ENCODE measurements around the gene ELAPOR2.
"Not testable (repeated sequence)": the region's sequence is repeated elsewhere in the genome, so short reads cannot be mapped to it uniquely, and the experiment has no call there.

The ELAPOR2 gene

DNA sequence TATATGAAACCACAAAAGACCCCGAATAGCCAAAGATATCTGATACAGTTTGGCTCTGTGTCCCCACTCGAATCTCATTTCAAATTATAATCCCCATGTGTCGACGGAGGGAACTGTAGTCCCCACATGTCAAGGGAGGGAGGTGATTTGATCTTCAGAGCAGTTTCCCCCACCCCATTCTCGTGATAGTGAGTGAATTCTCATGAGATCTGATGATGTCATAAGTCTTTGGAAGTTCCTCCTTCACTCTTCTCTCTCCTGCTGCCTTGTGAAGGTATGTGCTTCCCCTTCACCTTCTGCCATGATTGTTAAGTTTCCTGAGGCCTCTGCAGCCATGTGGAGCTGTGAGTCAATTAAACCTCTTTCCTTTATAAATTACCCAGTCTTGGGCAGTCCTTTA lies 13.0 kb downstream of the ELAPOR2 start:
- no peak for DNase-seq (ENCODE audit: low read depth in 2 of 2, low spot score in 1 of 2)

GRCh38 chr7:87044713-87045112 lies 14.7 kb downstream of the ELAPOR2 start:
- DNase-seq (ENCODE audit: low read depth in 2 of 2, low spot score in 1 of 2), result not testable (repeated sequence)

DNA sequence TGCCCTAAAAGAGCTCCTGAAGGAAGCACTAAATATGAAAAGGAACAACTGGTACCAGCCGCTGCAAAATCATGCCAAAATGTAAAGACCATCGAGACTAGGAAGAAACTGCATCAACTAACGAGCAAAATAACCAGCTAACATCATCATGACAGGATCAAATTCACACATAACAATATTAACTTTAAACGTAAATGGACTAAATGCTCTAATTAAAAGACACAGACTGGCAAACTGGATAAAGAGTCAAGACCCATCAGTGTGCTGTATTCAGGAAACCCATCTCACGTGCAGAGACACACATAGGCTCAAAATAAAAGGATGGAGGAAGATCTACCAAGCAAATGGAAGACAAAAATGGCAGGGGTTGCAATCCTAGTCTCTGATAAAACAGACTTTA lies 17.9 kb downstream of the ELAPOR2 start:
- not testable (repeated sequence) for DNase-seq (ENCODE audit: low read depth in 2 of 2, low spot score in 1 of 2)

GRCh38 chr7:87039691-87040299 lies 19.7 kb downstream of the ELAPOR2 start:
- not testable (repeated sequence) for DNase-seq (ENCODE audit: low read depth in 2 of 2, low spot score in 1 of 2)

DNA sequence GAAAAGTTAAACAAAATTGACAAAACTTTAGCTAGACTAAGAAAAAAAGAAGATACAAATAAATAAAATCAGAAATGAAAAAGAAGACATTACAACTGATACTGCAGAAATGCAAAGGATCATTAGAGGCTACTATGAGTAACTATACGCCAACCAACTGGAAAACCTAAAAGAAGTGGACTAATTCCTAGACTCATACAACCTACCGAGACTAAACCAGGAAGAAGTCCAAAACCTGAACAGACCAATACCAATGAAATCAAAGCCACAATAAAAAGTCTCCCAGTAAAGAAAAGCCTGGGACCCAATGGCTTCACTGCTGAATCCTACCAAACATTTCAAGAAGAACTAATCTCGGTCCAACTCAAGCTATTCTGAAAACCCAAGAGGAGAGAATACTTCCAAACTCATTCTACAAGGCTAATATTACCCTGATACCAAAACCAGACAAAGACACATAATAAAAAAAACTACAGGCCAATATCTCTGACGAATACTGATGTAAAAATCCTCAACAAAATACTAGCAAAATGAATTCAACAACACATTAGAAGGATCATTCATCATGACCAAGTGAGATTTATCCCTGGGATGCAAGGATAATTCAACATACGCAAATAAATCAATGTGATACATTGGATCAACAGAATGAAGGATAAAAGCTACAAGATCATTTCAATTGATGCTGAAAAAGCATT lies 20.3 kb downstream of the ELAPOR2 start:
- no peak for DNase-seq (ENCODE audit: low read depth in 2 of 2, low spot score in 1 of 2)

GRCh38 chr7:87036985-87037384 lies 22.5 kb downstream of the ELAPOR2 start:
- no peak for DNase-seq (ENCODE audit: low read depth in 2 of 2, low spot score in 1 of 2)

DNA sequence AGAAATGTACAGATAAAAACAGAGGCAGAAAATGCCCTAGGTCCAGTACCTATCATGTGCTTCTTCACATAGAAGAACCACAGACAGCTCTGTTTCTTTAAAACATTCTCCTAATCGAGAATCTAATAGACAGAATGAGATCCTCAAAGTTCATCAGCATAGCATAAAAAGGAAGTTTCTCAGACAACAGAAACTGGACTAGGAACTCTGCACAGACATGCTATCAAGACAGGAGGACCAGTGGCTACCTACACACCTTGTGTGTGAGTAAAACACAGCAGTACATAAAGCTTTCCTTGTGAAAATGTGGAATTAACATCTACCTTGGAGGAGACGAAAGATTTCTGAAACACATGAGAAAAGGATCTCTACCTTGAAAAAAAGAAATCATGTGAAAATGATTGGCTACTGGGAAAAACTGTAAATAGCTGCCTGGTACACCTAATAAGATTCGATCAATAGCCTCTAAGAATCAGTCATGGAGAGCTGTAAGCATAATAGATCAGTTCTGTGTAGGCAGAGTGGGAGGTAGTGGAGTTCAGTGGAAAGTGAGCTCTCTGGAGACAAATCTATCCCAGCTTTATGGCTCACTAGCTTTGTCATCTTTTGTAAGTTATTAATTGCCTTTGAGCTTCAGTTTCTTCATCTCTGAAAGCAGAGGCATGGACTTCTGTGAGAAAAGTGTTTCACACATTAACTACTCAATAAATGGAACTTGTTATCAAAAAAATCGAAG lies 26.7 kb downstream of the ELAPOR2 start:
- no peak for DNase-seq (ENCODE audit: low read depth in 2 of 2, low spot score in 1 of 2)

DNA sequence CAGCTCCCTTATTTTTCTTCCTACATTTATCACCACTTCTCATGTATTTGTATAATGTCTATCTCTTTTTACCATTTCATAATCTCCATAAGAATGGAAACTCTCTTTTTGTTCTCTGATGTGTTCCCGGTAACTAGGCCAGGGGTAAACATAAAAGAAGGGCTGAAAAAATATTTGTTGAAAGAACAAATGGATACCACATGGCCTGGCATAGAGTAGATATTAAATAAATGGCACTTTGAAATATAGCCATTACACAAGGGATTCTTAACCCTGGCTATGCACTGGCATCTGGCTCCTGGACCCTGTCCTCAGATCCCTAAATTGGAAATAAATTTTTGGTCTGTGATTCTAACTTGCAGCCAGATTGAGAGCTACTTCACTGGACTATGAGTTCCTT lies 30.4 kb downstream of the ELAPOR2 start:
- DNase-seq (ENCODE audit: low read depth in 2 of 2, low spot score in 1 of 2), result no peak

GRCh38 chr7:87028636-87029035 lies 30.8 kb downstream of the ELAPOR2 start:
- DNase-seq (ENCODE audit: low read depth in 2 of 2, low spot score in 1 of 2), result no peak

GRCh38 chr7:87027900-87028299 lies 31.6 kb downstream of the ELAPOR2 start:
- DNase-seq (ENCODE audit: low read depth in 2 of 2, low spot score in 1 of 2), result no peak

GRCh38 chr7:87021285-87021684 lies 38.2 kb downstream of the ELAPOR2 start:
- no peak for DNase-seq (ENCODE audit: low read depth in 2 of 2, low spot score in 1 of 2)

DNA sequence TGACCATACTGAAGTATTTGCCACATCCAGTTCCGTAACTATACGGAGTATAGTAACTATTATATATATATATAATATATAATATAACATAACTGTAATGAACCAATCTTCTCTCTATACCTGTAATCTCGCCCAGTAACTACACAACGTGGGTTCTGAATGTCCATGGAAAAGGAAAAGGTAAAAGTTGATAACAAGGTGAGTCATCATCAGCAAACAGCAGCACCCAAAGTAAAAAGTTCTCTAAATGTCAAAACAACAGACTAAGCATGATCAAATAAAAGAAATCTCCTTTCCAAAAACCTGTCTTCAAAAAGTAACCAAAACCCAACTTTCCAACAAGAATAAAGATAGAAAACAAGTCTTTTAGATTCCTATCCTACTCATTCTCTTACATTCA lies 42.8 kb downstream of the ELAPOR2 start:
- no peak for DNase-seq (ENCODE audit: low read depth in 2 of 2, low spot score in 1 of 2)

GRCh38 chr7:87013840-87014190 lies 45.6 kb downstream of the ELAPOR2 start:
- no peak for DNase-seq (ENCODE audit: low read depth in 2 of 2, low spot score in 1 of 2)

- no peak for DNase-seq (ENCODE audit: low read depth in 2 of 2, low spot score in 1 of 2)
Measured at GRCh38 chr7:87013136-87013839, 46.2 kb downstream of the ELAPOR2 start.

Data from stimulated activated CD8-positive, alpha-beta memory T cell treated with anti-CD3 and anti-CD28 coated beads, Interleukin-4, amount 100 ng/mL, for 1 hour (primary cell).